Activated T-cell treated with anti-CD3 and anti-CD28 coated beads, Interleukin-2, amount 50 U/mL, for 24 hours (primary cell): Measurements from ENCODE around the gene ADGRB2.

ENCODE experiments used
- DNase-seq: peaks from one replicate; pipeline ENCODE4 v3.0.0-alpha.2; 2020
- H3K27ac Mint-ChIP-seq: 2 replicates; pipeline ENCODE4 v1.8.0; 2020; ENCODE audit warnings: mild to moderate bottlenecking, mixed read lengths
- H3K27me3 Mint-ChIP-seq: 2 replicates; pipeline ENCODE4 v1.8.0; 2020; ENCODE audit warnings: mixed read lengths
- H3K36me3 Mint-ChIP-seq: 2 replicates; pipeline ENCODE4 v1.8.0; 2020; ENCODE audit warnings: low read depth, mixed read lengths
- H3K4me1 Mint-ChIP-seq: 2 replicates; pipeline ENCODE4 v1.8.0; 2020; ENCODE audit warnings: low read depth, mixed read lengths
- H3K4me3 Mint-ChIP-seq: 2 replicates; pipeline ENCODE4 v1.8.0; 2020; ENCODE audit warnings: mild to moderate bottlenecking, moderate library complexity, mixed read lengths
- H3K9me3 Mint-ChIP-seq: 2 replicates; pipeline ENCODE4 v1.8.0; 2020; ENCODE audit warnings: mixed read lengths

ADGRB2 gene

GRCh38 chr1:31756578-31756977 lies 7.6 kb downstream of the ADGRB2 start:
- H3K27ac Mint-ChIP-seq: no peak overlapping the region
- no peak for DNase-seq
- peaks cover 20% of the 10 kb centered on the region for H3K4me1 Mint-ChIP-seq
- no peaks in the 10 kb centered on the region for H3K9me3 Mint-ChIP-seq
- H3K36me3 Mint-ChIP-seq: no peaks in the 10 kb centered on the region
- H3K4me3 Mint-ChIP-seq: no peak overlapping the region
- peaks cover 13% of the 10 kb centered on the region for H3K27me3 Mint-ChIP-seq

- no peak overlapping the region for H3K27ac Mint-ChIP-seq
- no peak for DNase-seq
- H3K4me3 Mint-ChIP-seq: no peak overlapping the region
- peaks cover 10% of the 10 kb centered on the region for H3K27me3 Mint-ChIP-seq
- H3K9me3 Mint-ChIP-seq: no peaks in the 10 kb centered on the region
- no peaks in the 10 kb centered on the region for H3K36me3 Mint-ChIP-seq
- H3K4me1 Mint-ChIP-seq: peaks cover 19% of the 10 kb centered on the region
Observed at GRCh38 chr1:31755850-31756492, 8.2 kb downstream of the ADGRB2 start.

GRCh38 chr1:31755197-31755611 lies 8.9 kb downstream of the ADGRB2 start:
- H3K4me1 Mint-ChIP-seq: peaks cover 23% of the 10 kb centered on the region
- peaks cover 10% of the 10 kb centered on the region for H3K27me3 Mint-ChIP-seq
- H3K9me3 Mint-ChIP-seq: no peaks in the 10 kb centered on the region
- DNase-seq: no peak
- no peak overlapping the region for H3K4me3 Mint-ChIP-seq
- no peaks in the 10 kb centered on the region for H3K36me3 Mint-ChIP-seq
- H3K27ac Mint-ChIP-seq: no peak overlapping the region

GRCh38 chr1:31754397-31754796 lies 9.7 kb downstream of the ADGRB2 start:
- no peaks in the 10 kb centered on the region for H3K36me3 Mint-ChIP-seq
- H3K9me3 Mint-ChIP-seq: no peaks in the 10 kb centered on the region
- H3K27ac Mint-ChIP-seq: no peak overlapping the region
- H3K4me3 Mint-ChIP-seq: no peak overlapping the region
- H3K27me3 Mint-ChIP-seq: peaks cover 1% of the 10 kb centered on the region
- H3K4me1 Mint-ChIP-seq: peaks cover 20% of the 10 kb centered on the region
- DNase-seq: no peak

GRCh38 chr1:31753707-31754349 lies 10.3 kb downstream of the ADGRB2 start:
- H3K27me3 Mint-ChIP-seq: no peaks in the 10 kb centered on the region
- H3K4me3 Mint-ChIP-seq: no peak overlapping the region
- no peak overlapping the region for H3K27ac Mint-ChIP-seq
- no peaks in the 10 kb centered on the region for H3K36me3 Mint-ChIP-seq
- DNase-seq: no peak
- peaks cover 20% of the 10 kb centered on the region for H3K4me1 Mint-ChIP-seq
- H3K9me3 Mint-ChIP-seq: no peaks in the 10 kb centered on the region

GRCh38 chr1:31752952-31753475 lies 11.1 kb downstream of the ADGRB2 start:
- Mint-ChIP-seq H3K4me3 (no peak overlapping the region), H3K27me3 (no peaks in the 10 kb centered on the region), H3K4me1 (peaks cover 20% of the 10 kb centered on the region), H3K36me3 (no peaks in the 10 kb centered on the region), H3K9me3 (no peaks in the 10 kb centered on the region), H3K27ac (no peak overlapping the region)
- no peak for DNase-seq

- no peak for DNase-seq
- no peak overlapping the region for H3K4me3 Mint-ChIP-seq
- H3K27me3 Mint-ChIP-seq: no peaks in the 10 kb centered on the region
- peaks cover 20% of the 10 kb centered on the region for H3K4me1 Mint-ChIP-seq
- H3K27ac Mint-ChIP-seq: no peak overlapping the region
- H3K9me3 Mint-ChIP-seq: no peaks in the 10 kb centered on the region
- H3K36me3 Mint-ChIP-seq: no peaks in the 10 kb centered on the region
Observed at GRCh38 chr1:31752258-31752657, 11.9 kb downstream of the ADGRB2 start.

GRCh38 chr1:31751822-31752241 lies 12.3 kb downstream of the ADGRB2 start:
- Mint-ChIP-seq H3K9me3 (no peaks in the 10 kb centered on the region), H3K27me3 (no peaks in the 10 kb centered on the region), H3K27ac (no peak overlapping the region), H3K4me3 (no peak overlapping the region), H3K4me1 (peaks cover 20% of the 10 kb centered on the region), H3K36me3 (no peaks in the 10 kb centered on the region)
- DNase-seq: no peak

GRCh38 chr1:31750858-31751510 lies 13.2 kb downstream of the ADGRB2 start:
- H3K9me3 Mint-ChIP-seq: no peaks in the 10 kb centered on the region
- no peak for DNase-seq
- no peaks in the 10 kb centered on the region for H3K36me3 Mint-ChIP-seq
- no peak overlapping the region for H3K27ac Mint-ChIP-seq
- H3K4me1 Mint-ChIP-seq: peaks cover 20% of the 10 kb centered on the region
- H3K4me3 Mint-ChIP-seq: no peak overlapping the region
- no peaks in the 10 kb centered on the region for H3K27me3 Mint-ChIP-seq

- Mint-ChIP-seq H3K36me3 (no peaks in the 10 kb centered on the region), H3K4me1 (peaks cover 20% of the 10 kb centered on the region), H3K9me3 (no peaks in the 10 kb centered on the region), H3K4me3 (no peak overlapping the region), H3K27me3 (no peaks in the 10 kb centered on the region), H3K27ac (no peak overlapping the region)
- DNase-seq: no peak
Observed at GRCh38 chr1:31749785-31750735, 14.1 kb downstream of the ADGRB2 start.

GRCh38 chr1:31748365-31748764 lies 15.8 kb downstream of the ADGRB2 start:
- DNase-seq: no peak
- H3K27me3 Mint-ChIP-seq: no peaks in the 10 kb centered on the region
- no peaks in the 10 kb centered on the region for H3K36me3 Mint-ChIP-seq
- H3K4me3 Mint-ChIP-seq: no peak overlapping the region
- peaks cover 20% of the 10 kb centered on the region for H3K4me1 Mint-ChIP-seq
- no peak overlapping the region for H3K27ac Mint-ChIP-seq
- no peaks in the 10 kb centered on the region for H3K9me3 Mint-ChIP-seq

- Mint-ChIP-seq H3K4me3 (no peak overlapping the region), H3K36me3 (no peaks in the 10 kb centered on the region), H3K27me3 (no peaks in the 10 kb centered on the region), H3K9me3 (no peaks in the 10 kb centered on the region), H3K4me1 (peaks cover 18% of the 10 kb centered on the region), H3K27ac (no peak overlapping the region)
- no peak for DNase-seq
Observed at GRCh38 chr1:31747304-31747703, 16.8 kb downstream of the ADGRB2 start.

- Mint-ChIP-seq H3K4me1 (peaks cover 12% of the 10 kb centered on the region), H3K27ac (no peak overlapping the region), H3K36me3 (no peaks in the 10 kb centered on the region), H3K4me3 (no peak overlapping the region), H3K9me3 (no peaks in the 10 kb centered on the region), H3K27me3 (no peaks in the 10 kb centered on the region)
- DNase-seq: no peak
Observed at GRCh38 chr1:31746687-31747086, 17.5 kb downstream of the ADGRB2 start.

GRCh38 chr1:31745946-31746670 lies 18.0 kb downstream of the ADGRB2 start:
- no peak for DNase-seq
- Mint-ChIP-seq H3K27ac (no peak overlapping the region), H3K4me3 (no peak overlapping the region), H3K9me3 (no peaks in the 10 kb centered on the region), H3K4me1 (peaks cover 8% of the 10 kb centered on the region), H3K27me3 (no peaks in the 10 kb centered on the region), H3K36me3 (no peaks in the 10 kb centered on the region)
